NCI-H2227 (cell line): ENCODE measurements around the gene COX10.
A peak's percentile ranks its signal among the peaks of the same experiment; 100 is the strongest.
"Not testable (repeated sequence)": the region's sequence is repeated elsewhere in the genome, so short reads cannot be mapped to it uniquely, and the experiment has no call there.

Experiments
- DNase-seq: peaks from one replicate; lab custom pipeline; 2025; ENCODE audit not compliant: unreplicated experiment; lab: John Stamatoyannopoulos, UW

Gene COX10

DNA sequence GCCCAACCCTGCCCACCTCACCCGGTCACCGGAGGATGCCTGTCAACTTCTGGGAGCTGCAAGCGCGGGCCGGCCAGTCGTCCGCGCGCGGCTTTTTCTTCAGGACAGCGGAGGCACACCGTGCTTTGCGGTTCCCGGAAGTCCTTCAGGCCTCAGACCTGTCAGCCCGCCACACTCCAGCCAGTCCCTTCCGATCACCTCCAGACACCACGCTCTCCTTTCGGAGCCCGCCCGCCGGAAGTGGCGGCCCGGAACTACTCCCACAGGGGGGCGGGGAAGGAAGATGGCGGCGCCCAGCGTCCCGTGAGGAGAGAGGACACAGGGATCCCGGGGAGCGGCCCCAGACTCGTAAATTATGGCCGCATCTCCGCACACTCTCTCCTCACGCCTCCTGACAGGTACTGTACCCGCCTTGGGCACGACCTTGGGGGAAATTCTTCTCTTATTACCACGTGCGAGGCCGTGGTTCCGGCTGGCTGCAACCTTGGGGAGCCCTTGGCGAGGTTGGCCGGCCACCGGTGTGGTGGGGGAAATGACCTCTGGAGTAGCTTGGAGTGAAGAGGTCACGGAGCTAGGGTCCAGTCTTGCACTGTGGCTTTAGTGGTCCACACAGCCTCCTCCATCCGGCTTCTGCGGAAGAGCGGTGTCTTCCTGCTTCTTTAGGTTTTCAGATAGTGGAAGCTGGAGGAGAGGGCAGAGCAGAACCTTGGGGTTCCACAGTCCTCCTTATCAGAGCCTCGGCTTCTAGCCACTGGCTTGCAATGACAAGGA lies at the start of gene COX10:
COX10 (plus strand) TSS at position 254 of the 771 bp plus-strand sequence; CDS start at position 356, 102 bp downstream.
- peak; percentile 86 for DNase-seq

- DNase-seq: not testable (repeated sequence)
Observed at GRCh38 chr17:14021651-14022294, 47.5 kb upstream of the COX10 start.

- DNase-seq: not testable (repeated sequence)
Observed at GRCh38 chr17:14029755-14030154, 39.5 kb upstream of the COX10 start.

- DNase-seq: no peak
Observed at GRCh38 chr17:14032234-14032633, 37.1 kb upstream of the COX10 start.

- DNase-seq: no peak
Observed at GRCh38 chr17:14033166-14033565, 36.1 kb upstream of the COX10 start.

GRCh38 chr17:14037453-14037852 lies 31.9 kb upstream of the COX10 start:
- DNase-seq: no peak

DNA sequence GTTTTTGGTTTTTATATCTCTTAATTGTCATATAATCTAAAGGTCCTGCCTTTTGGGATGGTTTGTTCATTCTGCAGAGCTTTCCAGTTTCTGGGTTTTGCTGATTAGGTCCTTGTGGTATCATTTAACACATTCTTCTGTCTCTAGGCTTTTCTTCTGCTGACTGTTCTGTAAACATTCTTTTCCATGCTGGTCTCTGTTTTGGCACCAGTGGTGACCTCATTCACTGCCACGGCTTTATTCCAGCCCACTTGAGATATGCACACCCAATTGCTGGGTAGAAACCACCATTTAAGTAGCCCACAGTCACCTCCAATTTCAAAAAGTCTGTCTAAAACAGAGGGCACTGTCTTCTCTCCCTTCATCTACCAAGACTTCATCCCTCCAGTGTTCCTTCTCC lies 31.1 kb upstream of the COX10 start:
- no peak for DNase-seq

- DNase-seq: no peak
Observed at GRCh38 chr17:14042411-14042810, 26.9 kb upstream of the COX10 start.

GRCh38 chr17:14044702-14045101 lies 24.6 kb upstream of the COX10 start:
- DNase-seq: no peak

DNA sequence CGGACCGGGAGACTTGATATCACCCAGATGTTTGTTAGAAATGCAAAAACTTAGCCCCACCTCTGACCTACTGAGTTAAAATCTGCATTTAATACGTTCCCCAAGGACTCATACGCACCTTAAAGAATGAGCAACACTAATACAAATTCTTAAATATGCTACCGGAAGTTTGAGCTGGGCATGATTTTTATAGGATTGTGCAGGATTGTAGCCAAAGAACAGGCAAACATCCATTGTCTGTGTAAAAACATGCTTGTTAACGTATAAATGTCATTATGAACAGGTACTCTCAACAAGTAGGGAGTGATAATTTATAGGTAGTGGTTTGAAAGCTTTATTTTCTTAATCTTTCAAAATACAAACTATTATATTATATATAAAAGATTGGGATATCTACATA lies 22.3 kb upstream of the COX10 start:
- DNase-seq: no peak

- DNase-seq: no peak
Observed at GRCh38 chr17:14047591-14047990, 21.7 kb upstream of the COX10 start.

- DNase-seq: no peak
Observed at GRCh38 chr17:14048169-14048568, 21.1 kb upstream of the COX10 start.

GRCh38 chr17:14050616-14051015 lies 18.7 kb upstream of the COX10 start:
- DNase-seq: no peak

DNA sequence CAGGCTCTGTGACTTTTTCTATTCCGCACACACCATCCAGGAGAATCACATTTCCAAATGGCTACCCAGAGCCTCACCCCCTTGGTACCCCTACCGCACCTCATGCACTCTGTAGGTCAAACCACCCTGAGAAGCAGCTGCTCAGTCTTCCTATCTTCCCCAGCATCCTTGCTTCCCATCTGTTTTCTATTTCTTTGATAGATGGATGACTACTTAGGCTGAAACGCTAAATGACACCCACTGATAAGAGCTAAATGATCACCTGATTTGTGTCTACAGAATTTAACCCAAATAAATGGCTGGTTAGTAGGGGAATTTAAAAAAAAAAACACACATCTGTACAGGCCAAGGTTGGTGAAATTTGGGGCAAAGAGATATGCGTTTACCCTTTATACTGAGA lies 17.6 kb upstream of the COX10 start:
- DNase-seq: no peak

- DNase-seq: no peak
Observed at GRCh38 chr17:14052886-14053615, 16.3 kb upstream of the COX10 start.

- DNase-seq: no peak
Observed at GRCh38 chr17:14057591-14057990, 11.7 kb upstream of the COX10 start.

- no peak for DNase-seq
Observed at GRCh38 chr17:14058051-14058450, 11.3 kb upstream of the COX10 start.

DNA sequence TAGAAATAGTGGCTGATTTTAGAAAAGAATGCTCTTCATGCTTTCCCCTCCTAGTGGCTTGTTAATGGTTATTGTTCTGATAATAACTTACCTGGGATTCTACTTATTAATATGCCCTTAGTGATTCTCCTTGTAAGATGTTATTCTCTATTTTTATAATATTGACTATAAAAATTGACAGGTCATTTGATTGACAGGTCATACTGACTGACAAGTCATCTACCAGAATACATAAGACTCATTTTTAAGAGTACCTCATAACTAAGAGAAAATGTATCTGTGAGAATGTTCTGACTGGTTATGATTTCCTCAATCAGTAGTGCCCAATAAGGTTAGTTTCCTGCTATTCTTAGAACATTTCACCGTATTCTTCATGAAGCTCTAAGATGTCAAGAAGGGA lies 8.6 kb upstream of the COX10 start:
- no peak for DNase-seq

- no peak for DNase-seq
Observed at GRCh38 chr17:14061666-14062560, 7.4 kb upstream of the COX10 start.

- DNase-seq: peak; percentile 19
Observed at GRCh38 chr17:14067347-14067746, 2.0 kb upstream of the COX10 start.
